ENCODE data around the gene SMOC2.

SMOC2 gene

GRCh38 chr6:168440520-168441433, at the start of gene SMOC2:
Gene SMOC2 (plus strand): TSS chr6:168441184. CDS start chr6:168441371, 187 bp downstream.
- DNase-seq (ENCODE audit: low read depth in 2 of 2): no peak

- no peak for DNase-seq (ENCODE audit: low read depth in 2 of 2)
Measured at GRCh38 chr6:168393126-168393870, 47.7 kb upstream of the SMOC2 start.

GRCh38 chr6:168394606-168395005, 46.4 kb upstream of the SMOC2 start:
- no peak for DNase-seq (ENCODE audit: low read depth in 2 of 2)

- no peak for DNase-seq (ENCODE audit: low read depth in 2 of 2)
Measured at GRCh38 chr6:168395983-168396382, 45.0 kb upstream of the SMOC2 start.

- DNase-seq (ENCODE audit: low read depth in 2 of 2): no peak
Measured at GRCh38 chr6:168396561-168396960, 44.4 kb upstream of the SMOC2 start.

- no peak for DNase-seq (ENCODE audit: low read depth in 2 of 2)
Measured at GRCh38 chr6:168397012-168397411, 44.0 kb upstream of the SMOC2 start.

GRCh38 chr6:168400037-168400436, 40.9 kb upstream of the SMOC2 start:
- no peak for DNase-seq (ENCODE audit: low read depth in 2 of 2)

- DNase-seq (ENCODE audit: low read depth in 2 of 2): no peak
Measured at GRCh38 chr6:168403370-168404005, 37.5 kb upstream of the SMOC2 start.

- DNase-seq (ENCODE audit: low read depth in 2 of 2): no peak
Measured at GRCh38 chr6:168404560-168404959, 36.4 kb upstream of the SMOC2 start.

- DNase-seq (ENCODE audit: low read depth in 2 of 2): no peak
Measured at GRCh38 chr6:168407842-168408241, 33.1 kb upstream of the SMOC2 start.

GRCh38 chr6:168408504-168409136, 32.4 kb upstream of the SMOC2 start:
- DNase-seq (ENCODE audit: low read depth in 2 of 2): no peak

- DNase-seq (ENCODE audit: low read depth in 2 of 2): no peak
Measured at GRCh38 chr6:168410035-168410434, 30.9 kb upstream of the SMOC2 start.

GRCh38 chr6:168410554-168411011, 30.4 kb upstream of the SMOC2 start:
- no peak for DNase-seq (ENCODE audit: low read depth in 2 of 2)

GRCh38 chr6:168411130-168411529, 29.9 kb upstream of the SMOC2 start:
- DNase-seq (ENCODE audit: low read depth in 2 of 2): no peak

- DNase-seq (ENCODE audit: low read depth in 2 of 2): no peak
Measured at GRCh38 chr6:168411793-168412192, 29.2 kb upstream of the SMOC2 start.

GRCh38 chr6:168412456-168412855, 28.5 kb upstream of the SMOC2 start:
- DNase-seq (ENCODE audit: low read depth in 2 of 2): no peak

- no peak for DNase-seq (ENCODE audit: low read depth in 2 of 2)
Measured at GRCh38 chr6:168413018-168413720, 27.8 kb upstream of the SMOC2 start.

- no peak for DNase-seq (ENCODE audit: low read depth in 2 of 2)
Measured at GRCh38 chr6:168413856-168414255, 27.1 kb upstream of the SMOC2 start.

GRCh38 chr6:168414336-168415097, 26.5 kb upstream of the SMOC2 start:
- DNase-seq (ENCODE audit: low read depth in 2 of 2): no peak

Data from stimulated activated CD8-positive, alpha-beta memory T cell treated with anti-CD3 and anti-CD28 coated beads, Interleukin-2, amount 100 ng/mL, for 48 hours (primary cell).